WTC11 (cell line): Measurements from ENCODE around the gene MGMT. TPM values are rescaled to one million over a fixed set of nuclear protein-coding genes. Genes with fewer than 3 reads are reported as not detected.

Source experiments
- ATAC-seq: fragments of 200-7000 bp; cut with Tn5 transposase; 2 replicates; pipeline ENCODE4 v1.10.0; 2021; ENCODE audit warnings: mild to moderate bottlenecking, moderate library complexity
- CTCF ChIA-PET: fragments of 300-600 bp; sonication (Branson Sonifier 250); formaldehyde crosslinking; loops from one replicate; lab custom pipeline; 2021; ENCODE audit warnings: antibody characterized with exemption; lab: Charles Lee
- POLR2A ChIA-PET: fragments of 350-600 bp; sonication (Branson Sonifier 250); formaldehyde crosslinking; loops from one replicate; lab custom pipeline; 2021; ENCODE audit warnings: antibody characterized with exemption; lab: Charles Lee
- DNase-seq: peaks from one replicate; pipeline ENCODE4 v3.0.0; 2021; ENCODE audit warnings: low spot score
- H3K27ac Mint-ChIP-seq: 2 replicates; pipeline ENCODE4 v1.8.0; 2021; ENCODE audit warnings: mixed read lengths
- H3K27me3 Mint-ChIP-seq: 2 replicates; pipeline ENCODE4 v1.8.0; 2021; ENCODE audit warnings: low read depth, mild to moderate bottlenecking, moderate library complexity, mixed read lengths
- H3K36me3 Mint-ChIP-seq: 2 replicates; pipeline ENCODE4 v1.8.0; 2021; ENCODE audit warnings: mixed read lengths
- H3K4me1 Mint-ChIP-seq: 2 replicates; pipeline ENCODE4 v1.8.0; 2022; ENCODE audit warnings: mixed read lengths
- H3K4me3 Mint-ChIP-seq: 2 replicates; pipeline ENCODE4 v1.8.0; 2021; ENCODE audit warnings: mild to moderate bottlenecking, moderate library complexity, mixed read lengths
- H3K9me3 Mint-ChIP-seq: 2 replicates; pipeline ENCODE4 v1.8.0; 2021; ENCODE audit warnings: mixed read lengths
- ARID4B ChIP-seq: sonication (generic); formaldehyde crosslinking; IDR thresholded peaks from 2 replicates; pipeline ENCODE4 v1.8.0; 2023; ENCODE audit warnings: missing genetic modification reagents, mild to moderate bottlenecking, borderline replicate concordance
- ATF1 ChIP-seq: sonication (generic); formaldehyde crosslinking; IDR thresholded peaks from 2 replicates; pipeline ENCODE4 v1.8.1; 2023; ENCODE audit warnings: mild to moderate bottlenecking, moderate library complexity, missing genetic modification reagents
- CTCF ChIP-seq: fragments of 200-600 bp; IDR thresholded peaks from 2 replicates; pipeline ENCODE4 v1.8.0; 2022; ENCODE audit warnings: antibody characterized with exemption
- ESRRA ChIP-seq: sonication (generic); formaldehyde crosslinking; IDR thresholded peaks from 2 replicates; pipeline ENCODE4 v1.8.1; 2022; ENCODE audit warnings: mild to moderate bottlenecking, missing genetic modification reagents, borderline replicate concordance
- FOXJ3 ChIP-seq: sonication (generic); formaldehyde crosslinking; IDR thresholded peaks from 2 replicates; pipeline ENCODE4 v1.9.0; 2021; ENCODE audit warnings: missing genetic modification reagents, mild to moderate bottlenecking, borderline replicate concordance
- MLX ChIP-seq: sonication (generic); formaldehyde crosslinking; IDR thresholded peaks from 2 replicates; pipeline ENCODE4 v1.8.1; 2023; ENCODE audit warnings: mild to moderate bottlenecking, missing genetic modification reagents, moderate library complexity
- PRDM15 ChIP-seq: sonication (generic); formaldehyde crosslinking; IDR thresholded peaks from 2 replicates; pipeline ENCODE4 v1.8.0; 2022; ENCODE audit warnings: missing genetic modification reagents
- TEAD1 ChIP-seq: sonication (generic); formaldehyde crosslinking; IDR thresholded peaks from 2 replicates; pipeline ENCODE4 v1.8.0; 2022; ENCODE audit warnings: mild to moderate bottlenecking, missing genetic modification reagents
- TEAD4 ChIP-seq: sonication (generic); formaldehyde crosslinking; IDR thresholded peaks from 2 replicates; pipeline ENCODE4 v1.8.0; 2022; ENCODE audit warnings: mild to moderate bottlenecking, missing genetic modification reagents
- USF2 ChIP-seq: sonication (generic); formaldehyde crosslinking; IDR thresholded peaks from 2 replicates; pipeline ENCODE4 v1.8.1; 2023; ENCODE audit warnings: mild to moderate bottlenecking, missing genetic modification reagents, moderate library complexity
- ZMAT4 ChIP-seq: fragments of 250-450 bp; sonication (Bioruptor Pico); IDR thresholded peaks from 2 replicates; pipeline ENCODE4 v1.9.0; 2021; ENCODE audit warnings: mild to moderate bottlenecking
- ZNF121 ChIP-seq: sonication (generic); formaldehyde crosslinking; IDR thresholded peaks from 2 replicates; pipeline ENCODE4 v1.8.0; 2023; ENCODE audit warnings: missing genetic modification reagents
- ZNF138 ChIP-seq: sonication (generic); formaldehyde crosslinking; conservative IDR thresholded peaks from 2 replicates; pipeline ENCODE4 v1.8.1; 2022; ENCODE audit warnings: mild to moderate bottlenecking, moderate library complexity, missing genetic modification reagents
- ZNF396 ChIP-seq: fragments of 250-450 bp; sonication (Bioruptor Pico); IDR thresholded peaks from 2 replicates; pipeline ENCODE4 v1.8.0; 2021; ENCODE audit warnings: mild to moderate bottlenecking, moderate library complexity, borderline replicate concordance
- ZNF425 ChIP-seq: fragments of 250-450 bp; sonication (Bioruptor Pico); conservative IDR thresholded peaks from 2 replicates; pipeline ENCODE4 v1.9.0; 2021; ENCODE audit warnings: mild to moderate bottlenecking
- ZNF512 ChIP-seq: sonication (generic); formaldehyde crosslinking; IDR thresholded peaks from 2 replicates; pipeline ENCODE4 v1.8.1; 2022; ENCODE audit warnings: missing genetic modification reagents, borderline replicate concordance
- total RNA-seq: library from RNA; stranded (reverse); gene quantifications from 3 replicates; pipeline ENCODE4 v1.2.3, GENCODE V29; 2021

Gene MGMT
- total RNA-seq, 1 experiment from 2014 or later, result 11.8 TPM

- ChIA-PET POLR2A (no interaction called here), CTCF (interaction anchor here (1.7 kb wide), 1 partner anchor 31 kb away, joined by 11 read pairs; no protein-coding TSS in a partner anchor)
- TF ChIP-seq ZMAT4 (no peak), TEAD1 (CRISPR knock-in tag) (no peak), ZNF121 (CRISPR knock-in tag) (no peak), CTCF (no peak), FOXJ3 (no peak), ZNF512 (no peak), ARID4B (no peak), ZNF138 (CRISPR knock-in tag) (no peak), USF2 (CRISPR knock-in tag) (no peak), ESRRA (CRISPR knock-in tag) (no peak), MLX (no peak), ZNF396 (CRISPR knock-in tag) (no peak), PRDM15 (CRISPR knock-in tag) (no peak), ATF1 (CRISPR knock-in tag) (no peak), TEAD4 (CRISPR knock-in tag) (no peak), ZNF425 (CRISPR knock-in tag) (no peak)
- no peaks in the 10 kb centered on the region for H3K27me3 Mint-ChIP-seq
- H3K4me3 Mint-ChIP-seq, result no peak overlapping the region
- H3K9me3 Mint-ChIP-seq, result no peaks in the 10 kb centered on the region
- no peak overlapping the region for H3K27ac Mint-ChIP-seq
- 0 out of 2 replicates have a peak, but pooled peaks cover 2% of the 10 kb centered on the region for H3K4me1 Mint-ChIP-seq
- ATAC-seq, result no peak
- no peaks in the 10 kb centered on the region for H3K36me3 Mint-ChIP-seq
- no peak for DNase-seq
Observed at GRCh38 chr10:129627442-129627841, 160.4 kb downstream of the MGMT start.
